Peyer's patch (tissue), 4 donors: ENCODE data around the gene PDK4. TPM values are rescaled to one million over a fixed set of nuclear protein-coding genes. Genes with fewer than 3 reads are reported as not detected.

ENCODE experiments used
- DNase-seq, 3 donors: peaks; one replicate each; pipeline ENCODE4 v3.0.0-alpha.2; 2017 to 2019
- H3K27ac ChIP-seq, 4 donors: fragments of 200-600 bp; sonication (generic); one replicate each; pipeline ENCODE4 v1.5.1; 2016 to 2019
- H3K27me3 ChIP-seq, 2 donors: fragments of 200-600 bp; sonication (generic); one replicate each; pipeline ENCODE4 v1.5.1; 2019
- H3K36me3 ChIP-seq, 3 donors: fragments of 200-600 bp; sonication (generic); one replicate each; pipeline ENCODE4 v1.5.1; 2016 to 2019
- H3K4me1 ChIP-seq, 4 donors: fragments of 200-600 bp; sonication (generic); one replicate each; pipeline ENCODE4 v1.5.1; 2016 to 2019
- H3K4me3 ChIP-seq, 4 donors: fragments of 200-600 bp; sonication (generic); 1 replicate in 3 of 4; 2 replicates in 1 of 4; pipeline ENCODE4 v1.5.1; 2016 to 2019; ENCODE audit warnings: mild to moderate bottlenecking in 1 of 4
- H3K9me3 ChIP-seq, 4 donors: fragments of 200-600 bp; sonication (generic); one replicate each; pipeline ENCODE4 v1.5.1; 2016 to 2019; ENCODE audit warnings: mild to moderate bottlenecking in 1 of 4
- CTCF ChIP-seq, 6 experiments: fragments of 450-650 bp in 4 of 6; fragments of 200-600 bp in 2 of 6; sonication (generic) in 1 of 6; IDR thresholded peaks; one replicate each; pipeline ENCODE4 v1.5.1; 2017 to 2019; ENCODE audit warnings: antibody characterized with exemption in 6 of 6, mild to moderate bottlenecking in 3 of 6, moderate library complexity in 1 of 6
- POLR2A ChIP-seq, 2 donors: fragments of 450-650 bp; IDR thresholded peaks; one replicate each; pipeline ENCODE4 v1.5.1; 2017; ENCODE audit warnings: antibody characterized with exemption in 2 of 2, mild to moderate bottlenecking in 2 of 2, moderate library complexity in 2 of 2
- total RNA-seq, 4 donors: library from RNA; depleted of rRNA; stranded (reverse); fragments of >200 nt; gene quantifications; one replicate each; pipeline ENCODE4 v1.1.0, GENCODE V29; 2016

Gene PDK4
- total RNA-seq, 4 donors from 2014 or later: 130 to 664 (median 240) TPM

- no peak overlapping the region for H3K4me3 ChIP-seq
- H3K9me3 ChIP-seq: no peaks in the 10 kb centered on the region
- DNase-seq: no peak
- H3K27me3 ChIP-seq: no peaks in the 10 kb centered on the region
- peaks cover 0 to 10% (median 4%) of the 10 kb centered on the region in 4 donors for H3K4me1 ChIP-seq
- H3K27ac ChIP-seq: peak overlapping the region in 1 of 4 donors; percentile 64
- no peaks in the 10 kb centered on the region for H3K36me3 ChIP-seq
- TF ChIP-seq CTCF (IDR thresholded peaks at IDR 0.05): no peak
- no peak for TF ChIP-seq POLR2A (IDR thresholded peaks at IDR 0.05)
Measured at GRCh38 chr7:95602421-95602820, 6.1 kb upstream of the PDK4 start.

GRCh38 chr7:95601316-95601715 lies 5.0 kb upstream of the PDK4 start:
- H3K9me3 ChIP-seq: no peaks in the 10 kb centered on the region
- TF ChIP-seq CTCF (IDR thresholded peaks at IDR 0.05) (peak in 1 of 6 experiments; percentile 3), POLR2A (IDR thresholded peaks at IDR 0.05) (peak in 1 of 2 donors; percentile 74)
- no peaks in the 10 kb centered on the region for H3K27me3 ChIP-seq
- H3K27ac ChIP-seq: peak overlapping the region in 2 of 4 donors; percentile 40 to 64
- peaks cover 0 to 4% (median 0%) of the 10 kb centered on the region in 4 donors for H3K4me1 ChIP-seq
- H3K4me3 ChIP-seq: peak overlapping the region in 1 of 4 donors; percentile 26
- no peak for DNase-seq
- H3K36me3 ChIP-seq: no peaks in the 10 kb centered on the region

GRCh38 chr7:95599069-95599468 lies 2.8 kb upstream of the PDK4 start:
- H3K27ac ChIP-seq: peak overlapping the region in 1 of 4 donors; percentile 27
- DNase-seq: no peak
- H3K27me3 ChIP-seq: no peaks in the 10 kb centered on the region
- no peaks in the 10 kb centered on the region for H3K9me3 ChIP-seq
- peaks cover 0 to 6% (median 3%) of the 10 kb centered on the region in 3 donors for H3K36me3 ChIP-seq
- no peak for TF ChIP-seq CTCF (IDR thresholded peaks at IDR 0.05)
- TF ChIP-seq POLR2A (IDR thresholded peaks at IDR 0.05): no peak
- peaks cover 0 to 4% (median 0%) of the 10 kb centered on the region in 4 donors for H3K4me1 ChIP-seq
- no peak overlapping the region for H3K4me3 ChIP-seq

GRCh38 chr7:95598511-95598910 lies 2.2 kb upstream of the PDK4 start:
- Histone ChIP-seq H3K27me3 (no peaks in the 10 kb centered on the region), H3K4me1 (peaks cover 0 to 4% (median 0%) of the 10 kb centered on the region in 4 donors), H3K4me3 (no peak overlapping the region), H3K27ac (peak overlapping the region in 1 of 4 donors; percentile 93), H3K9me3 (no peaks in the 10 kb centered on the region), H3K36me3 (peaks cover 0 to 11% (median 4%) of the 10 kb centered on the region in 3 donors)
- no peak for DNase-seq
- no peak for TF ChIP-seq POLR2A (IDR thresholded peaks at IDR 0.05)
- no peak for TF ChIP-seq CTCF (IDR thresholded peaks at IDR 0.05)

- no peaks in the 10 kb centered on the region for H3K27me3 ChIP-seq
- peaks cover 0 to 39% (median 4%) of the 10 kb centered on the region in 3 donors for H3K36me3 ChIP-seq
- TF ChIP-seq POLR2A (IDR thresholded peaks at IDR 0.05) (no peak), CTCF (IDR thresholded peaks at IDR 0.05) (no peak)
- H3K4me3 ChIP-seq: peak overlapping the region; percentile 43 to 73 (median 60)
- DNase-seq: no peak
- H3K4me1 ChIP-seq: peaks cover 0 to 6% (median 0%) of the 10 kb centered on the region in 4 donors
- H3K27ac ChIP-seq: peak overlapping the region; percentile 79 to 93 (median 90)
- no peaks in the 10 kb centered on the region for H3K9me3 ChIP-seq
Measured at GRCh38 chr7:95595746-95596197, 544 bp downstream of the PDK4 start.
